AG09319 (cell line): ENCODE measurements around the gene RAB3GAP1.
"Not testable (repeated sequence)": the region's sequence is repeated elsewhere in the genome, so short reads cannot be mapped to it uniquely, and the experiment has no call there.

Experiments used
- DNase-seq: peaks from one replicate; pipeline ENCODE4 v3.0.0-alpha.2; 2010; ENCODE audit warnings: low read depth; ENCODE audit errors: extremely low read depth
- TF ChIP-seq, protein P1 (sequence below): IDR thresholded peaks from 2 replicates; pipeline ENCODE4 v1.5.1; 2011; ENCODE audit warnings: low read depth, mild to moderate bottlenecking, inconsistent platforms, low read length, moderate library complexity

Gene RAB3GAP1

DNA sequence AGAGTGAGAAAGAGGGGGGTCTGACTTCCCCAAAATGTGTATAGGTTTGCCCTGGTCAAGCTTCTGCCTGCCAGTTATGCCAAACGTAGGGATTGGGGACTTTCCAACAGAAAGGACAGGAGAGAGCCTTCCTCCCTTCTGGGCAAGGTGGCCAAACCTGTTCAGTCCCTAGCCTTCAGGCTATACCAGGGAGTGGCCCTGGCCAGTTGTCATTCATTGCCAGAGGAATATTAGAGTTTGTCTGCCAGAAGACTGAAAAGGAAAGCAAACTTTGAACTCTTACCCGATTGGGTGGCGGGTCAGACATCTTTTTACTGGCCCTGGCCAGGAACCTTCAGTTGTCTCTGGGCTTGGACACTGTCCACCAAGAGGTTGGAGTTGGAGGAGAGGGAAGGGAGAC, 22.1 kb downstream of the RAB3GAP1 start:
- DNase-seq, result no peak
- TF ChIP-seq, protein P1, sequence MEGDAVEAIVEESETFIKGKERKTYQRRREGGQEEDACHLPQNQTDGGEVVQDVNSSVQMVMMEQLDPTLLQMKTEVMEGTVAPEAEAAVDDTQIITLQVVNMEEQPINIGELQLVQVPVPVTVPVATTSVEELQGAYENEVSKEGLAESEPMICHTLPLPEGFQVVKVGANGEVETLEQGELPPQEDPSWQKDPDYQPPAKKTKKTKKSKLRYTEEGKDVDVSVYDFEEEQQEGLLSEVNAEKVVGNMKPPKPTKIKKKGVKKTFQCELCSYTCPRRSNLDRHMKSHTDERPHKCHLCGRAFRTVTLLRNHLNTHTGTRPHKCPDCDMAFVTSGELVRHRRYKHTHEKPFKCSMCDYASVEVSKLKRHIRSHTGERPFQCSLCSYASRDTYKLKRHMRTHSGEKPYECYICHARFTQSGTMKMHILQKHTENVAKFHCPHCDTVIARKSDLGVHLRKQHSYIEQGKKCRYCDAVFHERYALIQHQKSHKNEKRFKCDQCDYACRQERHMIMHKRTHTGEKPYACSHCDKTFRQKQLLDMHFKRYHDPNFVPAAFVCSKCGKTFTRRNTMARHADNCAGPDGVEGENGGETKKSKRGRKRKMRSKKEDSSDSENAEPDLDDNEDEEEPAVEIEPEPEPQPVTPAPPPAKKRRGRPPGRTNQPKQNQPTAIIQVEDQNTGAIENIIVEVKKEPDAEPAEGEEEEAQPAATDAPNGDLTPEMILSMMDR, result no peak

DNA sequence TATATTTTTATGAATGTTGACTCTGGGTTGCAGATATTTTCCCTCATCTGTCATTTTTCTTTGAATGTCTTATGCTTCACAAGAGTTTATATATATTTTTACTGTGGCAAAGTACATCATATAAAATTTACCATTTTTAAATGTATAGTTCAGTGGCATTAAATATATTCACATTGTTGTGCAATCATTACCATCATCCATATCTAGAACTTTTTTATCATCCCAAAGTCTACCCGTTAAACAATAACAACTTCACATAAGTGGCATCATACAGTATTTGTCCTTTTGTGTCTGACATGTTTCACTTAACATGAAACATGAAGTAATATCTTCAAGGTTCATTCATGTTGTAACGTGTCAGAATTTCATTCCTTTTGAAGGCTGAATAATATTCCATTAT, 24.5 kb downstream of the RAB3GAP1 start:
- no peak for DNase-seq
- TF ChIP-seq, protein P1, result no peak

DNA sequence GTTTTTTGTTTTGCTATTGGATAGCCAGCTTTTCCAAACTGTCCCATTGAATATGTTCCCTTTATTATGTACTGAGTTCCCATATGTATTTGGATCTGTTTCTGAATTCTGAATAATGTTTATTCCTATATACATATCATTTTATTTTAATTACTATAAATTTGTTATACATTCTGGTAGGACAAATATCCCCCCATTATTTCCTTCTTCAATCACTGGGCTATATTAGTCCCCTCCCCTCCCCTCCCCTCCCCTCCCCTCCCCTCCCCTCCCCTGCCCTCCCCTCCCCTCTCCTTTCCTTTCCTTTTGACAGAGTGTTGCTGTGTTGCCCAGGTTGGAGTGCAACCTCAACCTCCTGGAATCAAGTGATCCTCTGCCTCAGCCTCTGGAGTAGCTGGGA, 26.3 kb downstream of the RAB3GAP1 start:
- TF ChIP-seq, protein P1, result no peak
- no peak for DNase-seq

DNA sequence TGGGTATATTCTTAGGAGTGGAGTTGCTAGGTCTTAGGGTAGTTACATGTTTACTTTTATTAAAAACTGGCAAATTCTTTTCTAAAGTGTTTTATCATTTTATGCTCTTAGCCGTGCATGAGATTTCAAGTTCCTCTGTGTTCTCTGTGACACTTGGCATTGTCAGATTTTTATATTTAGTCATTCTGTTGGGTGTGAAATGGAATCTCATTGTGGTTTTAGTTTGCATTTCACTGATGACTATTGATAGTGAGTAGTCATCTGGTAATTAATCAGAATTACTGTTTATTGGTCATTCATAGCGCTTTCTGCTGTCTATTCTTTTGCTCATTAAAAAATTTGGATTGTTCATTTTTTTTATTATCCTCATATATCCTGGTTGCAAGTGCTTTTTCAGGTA, 34.1 kb downstream of the RAB3GAP1 start:
- TF ChIP-seq, protein P1, result no peak
- DNase-seq, result no peak

DNA sequence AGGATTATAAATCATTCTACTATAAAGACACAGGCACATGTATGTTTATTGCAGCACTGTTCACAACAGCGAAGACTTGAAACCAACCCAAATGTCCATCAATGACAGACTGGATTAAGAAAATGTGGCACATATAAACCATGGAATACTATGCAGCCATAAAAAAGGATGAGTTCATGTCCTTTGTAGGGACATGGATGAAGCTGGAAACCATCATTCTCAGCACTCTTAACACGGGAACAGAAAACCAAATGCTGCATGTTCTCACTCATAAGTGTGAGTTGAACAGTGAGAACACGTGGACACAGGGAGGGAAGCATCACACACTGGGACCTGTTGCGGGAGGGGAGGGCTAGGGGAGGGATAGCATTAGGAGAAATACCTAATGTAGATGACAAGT, 37.5 kb downstream of the RAB3GAP1 start:
- not testable (repeated sequence) for DNase-seq

DNA sequence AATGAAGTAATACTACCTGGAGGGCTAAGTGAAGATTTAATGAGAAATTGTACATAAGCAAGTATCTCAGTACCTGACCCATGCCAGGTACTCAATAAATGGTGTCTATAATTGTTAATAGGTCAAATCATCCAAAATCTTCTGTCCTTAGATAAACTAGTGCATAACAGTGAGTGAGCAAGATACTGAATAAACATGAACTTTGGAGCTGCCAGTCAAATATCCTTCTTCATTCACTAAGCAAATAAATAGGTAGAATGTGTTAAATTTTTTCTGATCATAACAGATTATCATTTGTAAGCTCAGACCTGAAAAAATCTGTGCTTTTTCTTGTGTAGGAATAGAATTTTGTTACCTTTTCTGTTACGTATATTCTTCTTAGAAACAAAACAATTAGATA, 39.6 kb downstream of the RAB3GAP1 start:
- TF ChIP-seq, protein P1, result no peak
- no peak for DNase-seq

DNA sequence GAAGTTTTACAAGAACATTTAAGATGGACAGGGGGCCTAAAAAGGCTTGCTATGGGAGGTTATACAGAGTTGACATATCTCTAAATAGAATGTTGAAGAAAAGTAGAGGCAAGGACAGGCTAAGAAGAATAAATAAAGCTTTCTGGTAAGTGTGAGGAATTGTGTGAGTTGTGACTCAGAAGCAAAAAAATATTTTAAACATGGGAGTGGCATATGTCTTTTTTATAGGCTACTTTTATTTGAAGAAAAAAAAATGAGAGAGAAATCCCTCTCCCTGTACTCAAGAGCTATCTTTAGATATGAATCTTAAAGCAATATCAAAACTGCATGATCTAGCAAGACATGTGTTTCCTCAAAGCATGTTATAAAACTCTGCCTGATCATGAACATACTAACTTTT, 41.1 kb downstream of the RAB3GAP1 start:
- TF ChIP-seq, protein P1, result no peak
- no peak for DNase-seq

DNA sequence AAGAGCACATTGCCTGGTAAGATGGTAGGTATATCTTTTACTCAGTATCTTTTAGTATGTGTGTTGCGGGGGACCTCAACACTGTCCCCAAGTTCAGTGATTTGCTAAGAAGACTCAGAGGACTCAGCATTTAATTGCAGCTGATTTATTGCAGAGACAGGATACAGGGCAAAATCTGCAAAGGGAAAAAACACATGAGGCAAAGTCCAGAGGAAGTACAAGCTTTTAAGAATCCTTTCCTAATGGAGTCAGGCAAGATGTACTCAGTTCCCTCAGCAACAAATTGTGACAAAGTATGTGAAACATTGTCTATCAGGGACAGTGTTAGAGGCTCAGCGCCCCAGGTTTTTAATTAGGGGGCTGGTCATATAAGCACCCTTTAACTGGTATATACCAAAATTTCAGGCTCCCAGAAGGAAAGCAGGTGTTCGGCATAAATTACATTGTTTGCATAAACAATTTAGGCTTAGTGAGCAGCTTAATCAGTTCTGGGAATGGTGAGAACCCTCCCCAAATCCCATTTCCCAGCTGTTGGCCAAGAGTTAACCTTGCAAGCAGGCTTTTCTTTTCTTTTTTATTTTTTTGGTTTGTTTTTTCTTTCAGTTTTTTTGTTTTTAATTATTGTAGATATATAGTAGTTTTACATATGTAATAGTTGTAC, 41.7 kb downstream of the RAB3GAP1 start:
- DNase-seq, result no peak
- TF ChIP-seq, protein P1, result no peak
